ENCODE data around the gene LUZP2.

The LUZP2 gene

DNA sequence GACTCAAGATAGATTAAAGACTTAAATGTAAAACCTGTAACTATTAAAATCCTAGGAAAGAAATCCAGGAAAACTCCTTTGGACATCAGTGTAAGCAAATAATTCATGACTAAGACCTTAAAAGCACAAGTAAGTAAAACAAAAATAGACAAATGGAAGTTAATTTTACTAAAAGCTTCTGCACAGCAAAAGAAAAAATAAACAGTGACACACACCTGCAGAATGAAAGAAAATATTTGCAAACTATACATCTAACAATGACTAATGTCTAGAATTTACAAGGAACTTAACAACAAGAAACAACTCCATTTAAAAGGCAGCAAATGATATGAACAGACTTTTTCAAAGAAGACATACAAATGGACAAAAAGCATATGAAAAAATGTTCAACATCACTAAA is 359.1 kb downstream of the LUZP2 start:
- TF ChIP-seq, protein P1, sequence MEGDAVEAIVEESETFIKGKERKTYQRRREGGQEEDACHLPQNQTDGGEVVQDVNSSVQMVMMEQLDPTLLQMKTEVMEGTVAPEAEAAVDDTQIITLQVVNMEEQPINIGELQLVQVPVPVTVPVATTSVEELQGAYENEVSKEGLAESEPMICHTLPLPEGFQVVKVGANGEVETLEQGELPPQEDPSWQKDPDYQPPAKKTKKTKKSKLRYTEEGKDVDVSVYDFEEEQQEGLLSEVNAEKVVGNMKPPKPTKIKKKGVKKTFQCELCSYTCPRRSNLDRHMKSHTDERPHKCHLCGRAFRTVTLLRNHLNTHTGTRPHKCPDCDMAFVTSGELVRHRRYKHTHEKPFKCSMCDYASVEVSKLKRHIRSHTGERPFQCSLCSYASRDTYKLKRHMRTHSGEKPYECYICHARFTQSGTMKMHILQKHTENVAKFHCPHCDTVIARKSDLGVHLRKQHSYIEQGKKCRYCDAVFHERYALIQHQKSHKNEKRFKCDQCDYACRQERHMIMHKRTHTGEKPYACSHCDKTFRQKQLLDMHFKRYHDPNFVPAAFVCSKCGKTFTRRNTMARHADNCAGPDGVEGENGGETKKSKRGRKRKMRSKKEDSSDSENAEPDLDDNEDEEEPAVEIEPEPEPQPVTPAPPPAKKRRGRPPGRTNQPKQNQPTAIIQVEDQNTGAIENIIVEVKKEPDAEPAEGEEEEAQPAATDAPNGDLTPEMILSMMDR (IDR thresholded peaks at IDR 0.05) = no peak
- no peaks in the 10 kb centered on the region for H3K36me3 ChIP-seq
- no peaks in the 10 kb centered on the region for H3K27me3 ChIP-seq
- H3K9me3 ChIP-seq = no peaks in the 10 kb centered on the region
- H3K27ac ChIP-seq = no peak overlapping the region
- intact Hi-C loops (cut with DNase I; ENCODE audit: low total_unique reads) = no loop called here
- H3K4me1 ChIP-seq = no peaks in the 10 kb centered on the region
- no peak overlapping the region for H3K4me3 ChIP-seq
- no peak for DNase-seq

DNA sequence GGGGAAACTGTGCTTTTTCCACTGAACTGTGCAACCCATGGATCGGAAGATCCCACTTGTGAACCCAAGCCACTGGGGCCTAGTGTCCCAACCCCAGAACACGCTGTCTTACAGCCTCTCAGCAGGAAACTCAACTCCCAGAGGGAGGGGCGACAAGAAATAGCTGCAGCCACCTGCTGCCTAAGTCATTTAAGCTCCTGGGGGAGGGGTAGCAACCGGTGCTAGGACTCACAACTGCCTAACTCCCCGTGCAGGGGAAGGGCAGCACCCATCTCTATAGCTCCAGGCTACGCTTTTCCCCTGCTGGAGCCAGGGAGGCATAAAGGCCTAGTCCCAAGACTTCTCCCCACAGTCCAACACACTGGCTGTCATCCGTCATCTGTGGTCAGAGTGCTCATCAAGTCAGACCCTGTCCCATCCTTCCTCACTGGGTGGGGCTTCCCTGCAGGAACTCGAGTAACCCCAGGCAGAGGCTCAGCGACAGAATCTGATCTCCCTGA is 363.0 kb downstream of the LUZP2 start:
- Histone ChIP-seq H3K36me3 (no peaks in the 10 kb centered on the region), H3K4me3 (no peak overlapping the region), H3K27ac (no peak overlapping the region), H3K27me3 (no peaks in the 10 kb centered on the region), H3K4me1 (no peaks in the 10 kb centered on the region), H3K9me3 (peaks cover 0 to 10% (median 10%) of the 10 kb centered on the region in 3 donors)
- intact Hi-C loops (cut with DNase I; ENCODE audit: low total_unique reads) = no loop called here
- no peak for DNase-seq
- TF ChIP-seq, protein P1 (IDR thresholded peaks at IDR 0.05) = no peak

DNA sequence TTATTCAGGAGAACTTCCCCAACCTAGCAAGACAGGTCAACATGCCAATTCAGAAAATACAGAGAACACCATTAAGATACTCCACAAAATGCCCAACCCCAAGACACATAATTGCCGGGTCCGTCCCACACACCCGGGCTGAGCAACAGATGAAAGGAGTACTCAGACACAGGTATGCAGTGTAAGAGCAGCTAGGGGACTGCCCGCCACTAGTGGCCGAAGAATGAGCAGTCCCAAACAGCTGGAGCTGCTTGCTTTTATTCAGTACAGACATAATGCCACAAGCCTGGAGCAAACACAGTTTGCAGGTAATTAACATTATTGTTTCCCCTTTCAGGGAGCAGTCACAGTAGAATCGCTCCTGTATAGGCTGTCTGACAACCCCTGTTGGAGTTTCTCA is 364.6 kb downstream of the LUZP2 start:
- DNase-seq = no peak
- intact Hi-C loops (cut with DNase I; ENCODE audit: low total_unique reads) = no loop called here
- TF ChIP-seq, protein P1 (IDR thresholded peaks at IDR 0.05) = no peak
- Histone ChIP-seq H3K9me3 (peaks cover 0 to 10% (median 10%) of the 10 kb centered on the region in 3 donors), H3K4me3 (no peak overlapping the region), H3K27me3 (no peaks in the 10 kb centered on the region), H3K36me3 (no peaks in the 10 kb centered on the region), H3K4me1 (no peaks in the 10 kb centered on the region), H3K27ac (no peak overlapping the region)

DNA sequence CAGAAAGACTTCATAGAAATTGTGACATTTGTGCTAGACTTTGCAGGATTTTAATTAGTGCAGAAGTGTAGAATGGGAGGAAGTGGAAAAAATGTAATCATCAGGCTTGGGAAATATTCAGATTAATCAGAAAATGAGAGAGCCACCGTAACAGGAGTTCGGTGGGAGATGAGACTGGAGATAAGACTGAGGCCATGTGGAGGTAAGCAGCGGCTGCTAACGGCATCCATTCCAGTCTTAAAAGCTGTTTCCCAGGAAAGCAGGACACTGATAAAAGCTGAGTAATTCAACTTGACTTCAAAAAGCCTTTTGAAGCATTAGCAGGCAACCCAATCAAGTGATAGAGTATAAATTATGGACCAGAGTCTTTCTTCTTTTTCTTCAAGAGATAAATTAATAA is 369.9 kb downstream of the LUZP2 start:
- TF ChIP-seq, protein P1 (IDR thresholded peaks at IDR 0.05) = no peak
- no peaks in the 10 kb centered on the region for H3K36me3 ChIP-seq
- intact Hi-C loops (cut with DNase I; ENCODE audit: low total_unique reads) = no loop called here

DNA sequence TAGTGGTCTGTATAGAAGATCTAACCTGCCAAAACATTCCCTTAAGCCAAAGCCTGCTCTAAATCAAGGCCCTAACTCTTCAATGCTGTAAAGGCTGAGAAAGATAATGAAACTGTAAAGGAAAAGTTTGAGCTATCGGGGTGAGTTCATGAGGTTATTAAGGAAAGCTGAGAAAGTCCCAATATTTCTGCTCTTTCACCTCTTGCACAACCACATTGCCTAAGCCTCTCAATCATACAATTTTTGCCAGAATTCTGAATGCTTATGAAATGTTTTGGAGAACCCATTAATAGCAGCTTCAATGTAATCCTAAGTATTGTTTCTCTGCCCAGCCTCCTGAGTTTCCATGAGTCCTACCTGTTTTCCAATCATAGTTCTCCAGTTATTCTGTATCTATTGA is 373.2 kb downstream of the LUZP2 start:
- TF ChIP-seq, protein P1 (IDR thresholded peaks at IDR 0.05) = no peak
- H3K9me3 ChIP-seq = no peaks in the 10 kb centered on the region
- H3K27ac ChIP-seq = no peak overlapping the region
- no peaks in the 10 kb centered on the region for H3K27me3 ChIP-seq
- H3K4me3 ChIP-seq = no peak overlapping the region
- no peaks in the 10 kb centered on the region for H3K36me3 ChIP-seq
- intact Hi-C loops (cut with DNase I; ENCODE audit: low total_unique reads) = no loop called here
- H3K4me1 ChIP-seq = no peaks in the 10 kb centered on the region
- no peak for DNase-seq

More for the DNA sequence above, 369.9 kb downstream of the LUZP2 start:
- peaks cover 0 to 6% (median 6%) of the 10 kb centered on the region in 3 donors for H3K9me3 ChIP-seq
- no peaks in the 10 kb centered on the region for H3K27me3 ChIP-seq
- no peak for DNase-seq
- no peak overlapping the region for H3K27ac ChIP-seq
- H3K4me1 ChIP-seq = no peaks in the 10 kb centered on the region
- H3K4me3 ChIP-seq = no peak overlapping the region

DNA sequence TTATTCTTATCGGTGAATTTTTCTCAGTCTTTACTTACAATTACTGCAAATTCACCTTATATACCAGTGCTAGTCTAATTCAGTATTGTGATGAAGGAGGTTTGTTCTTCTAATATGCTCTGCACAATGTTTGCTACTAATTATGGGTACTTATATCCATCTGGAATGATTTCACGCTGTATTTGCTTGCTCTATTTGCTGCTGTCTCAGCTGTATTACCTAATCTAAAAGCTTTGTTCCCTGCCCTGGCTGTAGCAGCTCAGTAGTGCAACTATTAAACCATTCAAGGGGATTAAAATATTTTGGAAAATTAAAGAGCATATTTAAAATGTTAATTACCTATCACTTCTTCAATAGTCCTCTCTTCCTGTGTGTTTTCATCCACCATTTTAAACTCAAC is 375.3 kb downstream of the LUZP2 start:
- Histone ChIP-seq H3K4me3 (no peak overlapping the region), H3K9me3 (no peaks in the 10 kb centered on the region), H3K27me3 (no peaks in the 10 kb centered on the region), H3K36me3 (no peaks in the 10 kb centered on the region), H3K4me1 (no peaks in the 10 kb centered on the region), H3K27ac (no peak overlapping the region)
- TF ChIP-seq, protein P1 (IDR thresholded peaks at IDR 0.05) = no peak
- no peak for DNase-seq
- intact Hi-C loops (cut with DNase I; ENCODE audit: low total_unique reads) = no loop called here

All from tibial artery (tissue), 4 donors.